ENCODE data around the gene ARHGAP28.

Gene ARHGAP28

DNA sequence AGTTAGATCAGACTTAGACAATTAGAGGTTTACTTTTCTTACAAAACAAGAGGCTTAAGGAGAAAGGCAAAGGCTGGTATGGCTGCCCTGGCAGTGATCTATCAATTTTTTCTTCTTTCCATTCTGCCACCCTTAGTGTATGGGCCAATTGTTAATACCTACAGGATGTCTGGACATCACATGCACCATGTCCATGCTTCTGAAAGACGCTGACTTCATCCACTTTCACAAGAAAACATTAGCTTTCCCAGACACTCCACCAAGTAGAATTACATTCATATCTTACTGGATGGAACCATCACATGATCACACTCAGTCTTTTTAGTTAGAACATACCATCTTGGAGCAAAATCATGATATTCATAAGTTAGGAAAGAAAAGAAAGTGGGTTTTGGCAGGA is 120.9 kb downstream of the ARHGAP28 start:
- TF ChIP-seq, protein P1, sequence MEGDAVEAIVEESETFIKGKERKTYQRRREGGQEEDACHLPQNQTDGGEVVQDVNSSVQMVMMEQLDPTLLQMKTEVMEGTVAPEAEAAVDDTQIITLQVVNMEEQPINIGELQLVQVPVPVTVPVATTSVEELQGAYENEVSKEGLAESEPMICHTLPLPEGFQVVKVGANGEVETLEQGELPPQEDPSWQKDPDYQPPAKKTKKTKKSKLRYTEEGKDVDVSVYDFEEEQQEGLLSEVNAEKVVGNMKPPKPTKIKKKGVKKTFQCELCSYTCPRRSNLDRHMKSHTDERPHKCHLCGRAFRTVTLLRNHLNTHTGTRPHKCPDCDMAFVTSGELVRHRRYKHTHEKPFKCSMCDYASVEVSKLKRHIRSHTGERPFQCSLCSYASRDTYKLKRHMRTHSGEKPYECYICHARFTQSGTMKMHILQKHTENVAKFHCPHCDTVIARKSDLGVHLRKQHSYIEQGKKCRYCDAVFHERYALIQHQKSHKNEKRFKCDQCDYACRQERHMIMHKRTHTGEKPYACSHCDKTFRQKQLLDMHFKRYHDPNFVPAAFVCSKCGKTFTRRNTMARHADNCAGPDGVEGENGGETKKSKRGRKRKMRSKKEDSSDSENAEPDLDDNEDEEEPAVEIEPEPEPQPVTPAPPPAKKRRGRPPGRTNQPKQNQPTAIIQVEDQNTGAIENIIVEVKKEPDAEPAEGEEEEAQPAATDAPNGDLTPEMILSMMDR (IDR thresholded peaks at IDR 0.05; ENCODE audit: low read depth, low read length), result no peak
- H3K4me3 ChIP-seq (replicated peaks in 1 of 2; ENCODE audit: low read depth in 2 of 2, low read length in 2 of 2), result no peak overlapping the region
- no peak for DNase-seq (ENCODE audit: low read depth in 2 of 2)

DNA sequence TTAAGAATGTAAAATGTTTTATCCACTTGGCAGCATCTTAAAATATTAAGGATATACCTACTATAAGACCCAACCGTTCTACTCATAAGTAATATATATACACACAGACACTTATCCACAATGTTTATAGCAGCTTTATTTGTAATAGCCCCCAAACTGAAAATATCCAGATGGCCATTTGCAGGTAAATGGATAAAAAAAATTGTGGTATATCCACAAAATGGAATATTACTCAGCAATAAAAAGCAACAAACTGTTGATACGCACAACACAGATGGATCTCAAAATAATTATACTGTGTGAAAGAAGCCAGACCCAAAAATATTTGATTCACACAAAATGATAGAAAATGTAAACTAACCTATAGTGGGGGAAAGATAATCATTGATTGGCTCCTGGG is 122.0 kb downstream of the ARHGAP28 start:
- H3K4me3 ChIP-seq (replicated peaks in 1 of 2; ENCODE audit: low read depth in 2 of 2, low read length in 2 of 2), result no peak overlapping the region
- no peak for DNase-seq (ENCODE audit: low read depth in 2 of 2)
- TF ChIP-seq, protein P1 (IDR thresholded peaks at IDR 0.05; ENCODE audit: low read depth, low read length), result no peak

DNA sequence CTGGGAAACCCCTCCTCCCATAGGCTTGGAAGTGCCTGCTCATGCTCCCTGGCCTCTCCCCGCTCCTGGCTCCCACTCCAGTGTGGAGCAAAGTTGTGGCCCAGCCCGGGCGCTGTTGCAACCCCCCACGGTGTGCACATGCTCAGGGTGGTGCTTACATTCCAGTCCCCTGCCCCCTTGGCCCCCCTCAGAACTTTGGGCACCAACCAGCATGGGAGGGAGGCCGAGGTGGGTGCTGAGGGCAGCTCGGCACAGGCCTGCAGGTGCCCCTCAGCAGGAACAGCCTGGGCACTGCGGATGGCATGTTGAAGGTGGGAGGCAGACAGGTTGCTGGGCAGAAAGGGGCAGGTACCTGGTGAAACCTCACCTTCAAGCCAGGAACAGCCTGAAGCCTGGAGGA is 125.3 kb downstream of the ARHGAP28 start:
- DNase-seq (ENCODE audit: low read depth in 2 of 2), result no peak
- H3K4me3 ChIP-seq (replicated peaks in 1 of 2; ENCODE audit: low read depth in 2 of 2, low read length in 2 of 2), result no peak overlapping the region
- TF ChIP-seq, protein P1 (IDR thresholded peaks at IDR 0.05; ENCODE audit: low read depth, low read length), result no peak

DNA sequence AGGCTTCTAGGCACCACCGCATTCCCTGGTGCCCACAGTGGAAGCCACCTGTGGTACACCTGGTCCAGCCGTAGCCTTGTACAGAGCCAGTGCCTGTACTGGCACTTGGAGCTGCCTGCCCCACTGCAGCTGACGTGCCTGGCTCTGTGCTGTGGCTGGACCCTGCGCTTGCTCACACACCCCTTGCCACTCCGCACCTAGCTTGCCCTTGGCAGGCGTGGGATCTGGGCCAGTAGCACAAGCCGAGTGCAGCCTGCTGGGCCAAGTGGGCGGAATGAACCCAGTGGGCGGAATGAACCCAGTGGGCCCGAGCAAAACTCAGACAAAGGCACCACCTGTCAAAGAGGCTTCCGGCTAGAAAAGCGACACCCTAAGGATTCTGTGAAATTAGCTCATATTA is 126.3 kb downstream of the ARHGAP28 start:
- TF ChIP-seq, protein P1 (IDR thresholded peaks at IDR 0.05; ENCODE audit: low read depth, low read length), result no peak
- no peak for DNase-seq (ENCODE audit: low read depth in 2 of 2)

DNA sequence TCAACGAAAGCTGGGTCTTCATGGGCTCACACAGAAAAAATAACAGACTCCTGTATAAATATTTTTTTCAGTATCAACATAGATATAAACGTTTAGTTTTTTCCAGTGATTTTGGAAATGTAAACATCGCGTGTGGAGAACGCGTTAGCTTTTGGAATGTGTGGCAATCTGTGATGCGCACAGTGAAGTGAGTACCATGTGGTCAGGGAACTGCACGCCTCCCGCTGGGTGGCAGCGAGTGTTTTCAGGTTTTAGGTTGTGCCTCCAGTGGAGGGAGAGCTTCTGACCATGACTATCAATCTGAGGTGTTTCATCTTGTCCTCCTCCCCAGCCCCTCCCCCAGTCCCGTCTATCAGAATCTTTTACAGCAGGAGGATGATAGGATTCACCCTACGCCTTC is 127.8 kb downstream of the ARHGAP28 start:
- DNase-seq (ENCODE audit: low read depth in 2 of 2), result no peak
- TF ChIP-seq, protein P1 (IDR thresholded peaks at IDR 0.05; ENCODE audit: low read depth, low read length), result no peak
- H3K4me3 ChIP-seq (replicated peaks in 1 of 2; ENCODE audit: low read depth in 2 of 2, low read length in 2 of 2), result no peak overlapping the region

More for the DNA sequence above, 126.3 kb downstream of the ARHGAP28 start:
- no peak overlapping the region for H3K4me3 ChIP-seq (replicated peaks in 1 of 2; ENCODE audit: low read depth in 2 of 2, low read length in 2 of 2)

DNA sequence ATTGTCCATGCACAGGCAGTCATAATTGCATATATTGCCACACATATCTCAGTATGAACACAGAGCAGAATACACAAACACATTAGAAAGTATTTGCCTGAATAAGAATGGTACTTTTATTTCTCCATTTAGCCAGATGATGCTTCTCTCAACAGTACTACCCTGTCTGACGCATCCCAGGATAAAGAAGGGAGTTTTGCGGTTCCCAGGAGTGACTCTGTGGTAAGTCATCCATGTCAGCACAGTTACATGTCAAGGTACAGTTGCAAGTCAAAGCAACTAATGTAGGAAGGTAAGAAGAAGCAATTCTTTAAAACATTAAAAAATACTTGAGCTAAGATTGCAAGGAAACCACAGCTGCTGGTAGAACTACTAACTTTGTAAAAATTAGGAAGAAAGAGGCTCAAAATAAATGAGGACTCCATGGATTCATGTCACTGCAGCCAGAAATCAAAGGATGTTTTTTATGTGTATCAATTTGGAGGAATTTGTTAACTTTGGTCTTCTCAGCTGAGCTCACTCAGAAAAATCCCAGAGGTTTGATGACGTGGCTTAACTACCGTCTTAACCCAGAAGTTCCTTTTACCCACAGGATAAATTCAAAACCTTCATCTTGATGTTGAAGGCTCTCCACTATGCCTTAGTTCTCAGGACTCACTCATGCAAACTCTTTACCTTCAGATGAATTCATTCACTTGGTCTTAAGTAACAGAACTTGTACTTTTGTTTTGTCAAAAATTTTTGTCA is 130.3 kb downstream of the ARHGAP28 start:
- TF ChIP-seq, protein P1 (IDR thresholded peaks at IDR 0.05; ENCODE audit: low read depth, low read length), result no peak
- no peak for DNase-seq (ENCODE audit: low read depth in 2 of 2)

More for the DNA sequence above, 130.3 kb downstream of the ARHGAP28 start:
- no peak overlapping the region for H3K4me3 ChIP-seq (replicated peaks in 1 of 2; ENCODE audit: low read depth in 2 of 2, low read length in 2 of 2)

All from cardiac fibroblast (primary cell).